HG02759 (cell line): ENCODE results near the gene NMUR1.

ENCODE experiments used
- ATAC-seq: cut with Tn5 transposase; IDR thresholded peaks from one replicate; pipeline ENCODE4 v1.9.1; 2021; ENCODE audit warnings: mild to moderate bottlenecking, moderate library complexity; ENCODE audit not compliant: unreplicated experiment

Gene NMUR1

GRCh38 chr2:231526341-231527090, 3.7 kb downstream of the NMUR1 start:
- no peak for ATAC-seq

- ATAC-seq = no peak
These were observed 4.7 kb downstream of the NMUR1 start for GRCh38 chr2:231525248-231526163.

GRCh38 chr2:231524477-231525247, 5.6 kb downstream of the NMUR1 start:
- ATAC-seq = no peak

- no peak for ATAC-seq
These were observed 6.6 kb downstream of the NMUR1 start for GRCh38 chr2:231523451-231524285.

- ATAC-seq = no peak
These were observed 7.6 kb downstream of the NMUR1 start for GRCh38 chr2:231522418-231523180.

GRCh38 chr2:231521443-231521842, 8.8 kb downstream of the NMUR1 start:
- no peak for ATAC-seq

DNA sequence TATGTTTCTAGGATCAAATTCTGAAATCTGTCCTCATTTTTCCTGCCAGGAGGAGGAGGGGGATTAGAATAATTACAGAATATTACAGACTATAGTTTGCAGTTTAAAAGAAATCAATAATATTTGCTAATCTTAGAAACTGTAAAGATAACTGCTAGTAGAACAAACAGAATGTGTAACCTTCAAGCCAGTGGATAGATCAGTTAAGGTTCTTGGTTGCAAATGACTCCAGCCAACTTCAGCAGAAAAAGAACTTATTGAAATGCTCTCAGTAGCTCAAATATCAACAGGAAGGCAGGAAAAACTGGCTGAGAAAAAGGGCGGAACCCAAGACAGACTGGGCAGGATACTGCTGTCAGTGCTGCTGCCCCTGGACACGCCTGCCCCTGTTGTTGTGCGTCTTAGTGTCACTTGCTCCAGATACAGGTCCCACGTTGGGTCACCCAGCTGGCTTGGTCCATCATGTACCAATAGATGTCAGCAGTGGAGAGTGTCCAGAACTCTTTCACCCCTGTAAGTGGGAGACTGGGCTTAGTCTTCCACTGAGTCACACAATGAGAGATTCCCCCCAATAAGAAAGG, 10.2 kb downstream of the NMUR1 start:
- ATAC-seq = no peak

DNA sequence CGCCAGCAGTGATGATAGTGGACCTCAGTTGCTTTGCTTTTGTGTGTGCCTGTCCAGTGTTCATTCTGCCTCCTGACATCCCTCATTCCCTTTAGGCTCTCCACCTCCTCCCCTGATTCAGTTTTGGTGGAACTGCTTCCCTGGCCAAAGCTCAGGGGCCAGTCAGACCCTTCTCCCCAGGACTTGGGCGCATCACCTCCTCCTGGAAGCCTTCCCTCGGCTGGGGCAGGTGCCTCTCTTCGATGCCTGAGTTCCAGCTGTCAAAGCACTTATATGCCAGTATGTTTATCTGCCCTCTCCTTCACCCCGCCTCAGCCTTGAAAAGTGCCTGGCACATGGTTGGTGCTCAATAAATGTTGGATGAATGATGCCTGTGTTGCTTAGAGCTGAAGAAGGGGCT, 11.5 kb downstream of the NMUR1 start:
- ATAC-seq = no peak

- no peak for ATAC-seq
These were observed 14.6 kb downstream of the NMUR1 start for GRCh38 chr2:231515603-231516002.

DNA sequence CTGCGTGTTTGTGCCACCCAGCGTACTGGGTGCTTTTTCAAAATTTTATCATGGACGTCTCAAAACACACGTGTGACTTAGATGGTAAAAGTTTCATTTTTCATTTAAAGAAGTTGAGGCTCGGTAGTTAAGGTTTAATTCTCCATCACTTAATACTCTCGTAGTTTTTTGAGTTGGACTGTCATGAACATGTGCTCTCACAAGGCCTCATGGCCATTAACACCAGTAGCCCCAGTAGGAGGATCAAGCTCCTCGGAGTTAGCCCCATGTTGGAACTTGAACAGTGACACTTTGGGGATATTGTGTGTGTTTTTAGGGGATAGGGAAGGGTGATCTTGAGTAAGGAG, 15.3 kb downstream of the NMUR1 start:
- peak; percentile 3 for ATAC-seq

DNA sequence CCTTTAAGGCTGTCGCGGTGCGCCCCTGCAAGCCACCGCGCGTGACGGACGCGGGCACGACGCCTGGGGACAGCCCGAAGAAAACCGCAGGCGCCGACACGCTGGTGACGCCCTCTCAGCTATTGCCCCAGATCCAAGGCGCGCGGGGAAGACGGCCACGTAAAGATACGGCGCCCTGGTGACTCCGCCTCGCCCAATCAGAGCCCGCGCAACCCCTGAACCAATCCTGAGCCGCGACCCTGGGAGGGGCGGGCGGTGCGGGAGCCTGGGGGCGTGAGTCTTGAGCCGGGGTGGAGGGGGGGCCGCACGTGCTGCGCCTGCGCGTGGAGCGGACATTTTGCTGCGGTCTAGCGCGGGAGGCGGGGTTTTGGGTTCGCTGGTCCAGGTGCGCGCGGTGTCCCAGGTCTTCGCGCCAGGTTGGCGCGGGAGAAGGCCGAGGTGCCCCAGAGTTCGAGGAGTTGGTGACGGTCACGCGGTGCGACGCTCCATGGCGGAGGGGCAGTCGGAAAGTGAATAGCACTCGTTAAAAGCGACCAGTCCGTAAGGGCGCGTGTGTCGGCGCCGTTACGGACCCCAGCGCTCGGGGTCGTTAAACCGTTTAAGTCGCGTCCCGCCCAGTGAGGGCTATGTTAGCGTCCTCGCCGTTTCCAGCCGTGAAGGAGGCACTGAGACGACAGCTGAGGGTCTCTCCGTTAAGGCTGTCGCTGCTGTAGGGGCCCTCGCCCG, 15.9 kb downstream of the NMUR1 start:
- ATAC-seq = peak; percentile 99

DNA sequence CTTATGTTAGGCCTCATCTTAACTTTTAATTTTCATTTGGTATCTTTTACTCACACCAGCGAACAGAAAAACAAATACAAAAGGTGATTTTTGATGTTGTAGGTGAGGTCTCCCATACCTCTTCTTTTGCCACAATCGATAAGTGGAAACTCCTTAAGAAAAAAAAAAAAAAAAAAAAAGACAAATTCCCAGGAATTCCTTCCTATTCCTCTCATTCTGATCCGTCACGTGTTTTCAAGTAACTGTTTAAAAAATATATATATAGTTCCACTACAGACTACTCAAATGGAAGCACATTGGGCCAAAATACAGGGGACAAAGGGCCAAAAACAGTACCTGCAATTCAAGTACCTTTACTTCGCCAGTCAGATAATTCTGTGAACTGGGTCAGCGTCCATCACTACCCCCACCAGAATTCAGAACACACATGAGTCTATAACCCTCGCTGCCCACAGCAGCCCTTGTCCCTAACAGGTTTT, 16.5 kb downstream of the NMUR1 start:
- no peak for ATAC-seq

DNA sequence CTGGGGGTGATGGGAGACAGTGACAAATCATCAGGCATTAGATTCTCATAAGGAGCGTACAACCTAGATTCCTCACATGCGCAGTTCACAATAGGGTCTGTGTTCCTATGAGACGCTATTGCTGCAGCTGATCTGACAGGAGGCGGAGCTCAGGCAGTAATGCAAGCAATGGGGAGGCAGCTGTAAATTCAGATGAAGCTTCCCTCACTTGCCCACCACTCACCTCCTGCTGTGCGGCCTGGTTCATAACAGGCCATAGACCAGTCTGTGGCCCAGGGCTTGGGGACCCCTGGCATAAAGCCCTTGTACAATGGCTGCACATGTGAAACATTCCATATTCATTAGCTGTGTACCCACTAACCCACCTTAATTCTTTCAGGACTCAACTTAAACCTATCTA, 18.0 kb downstream of the NMUR1 start:
- no peak for ATAC-seq

DNA sequence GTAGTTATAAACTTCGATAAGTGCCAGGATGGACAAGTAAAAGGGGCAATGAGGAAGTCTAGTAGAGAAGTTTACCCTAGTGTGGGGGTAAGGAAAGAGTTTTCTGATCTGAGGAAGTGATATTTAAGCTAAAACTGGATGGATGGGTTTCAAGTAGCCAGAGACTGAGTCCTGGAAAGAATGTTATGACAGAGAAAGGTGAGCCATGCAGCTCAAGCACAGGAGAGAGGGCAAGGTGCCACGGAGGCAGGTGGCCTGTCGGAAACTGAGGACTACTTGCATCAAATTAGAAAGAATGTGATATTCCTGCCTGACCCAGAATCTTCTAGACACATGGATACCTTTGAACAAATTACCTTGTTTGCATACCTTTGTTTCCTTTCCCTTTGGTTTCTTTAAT, 26.5 kb downstream of the NMUR1 start:
- ATAC-seq = no peak

GRCh38 chr2:231502596-231502995, 27.6 kb downstream of the NMUR1 start:
- ATAC-seq = no peak

DNA sequence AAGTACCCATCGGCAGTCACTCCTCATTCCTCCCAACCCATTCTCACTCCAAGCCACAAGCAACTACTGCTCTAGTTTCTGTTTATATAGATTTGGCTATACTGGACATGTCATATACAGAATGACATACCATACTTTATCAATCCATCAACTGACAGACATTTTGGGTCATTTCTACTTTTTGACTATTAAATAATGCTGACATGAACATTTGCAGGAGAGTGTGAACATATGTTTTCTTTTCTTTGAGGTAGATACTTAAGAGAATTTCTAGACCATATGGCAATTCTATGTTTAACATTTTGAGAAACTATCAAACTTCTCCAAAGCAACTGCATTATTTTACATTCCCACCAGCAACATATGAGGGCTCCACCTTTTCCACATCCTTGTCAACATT, 32.6 kb downstream of the NMUR1 start:
- ATAC-seq = no peak

GRCh38 chr2:231494669-231495068, 35.6 kb downstream of the NMUR1 start:
- no peak for ATAC-seq

- no peak for ATAC-seq
These were observed 39.4 kb downstream of the NMUR1 start for GRCh38 chr2:231490801-231491200.

DNA sequence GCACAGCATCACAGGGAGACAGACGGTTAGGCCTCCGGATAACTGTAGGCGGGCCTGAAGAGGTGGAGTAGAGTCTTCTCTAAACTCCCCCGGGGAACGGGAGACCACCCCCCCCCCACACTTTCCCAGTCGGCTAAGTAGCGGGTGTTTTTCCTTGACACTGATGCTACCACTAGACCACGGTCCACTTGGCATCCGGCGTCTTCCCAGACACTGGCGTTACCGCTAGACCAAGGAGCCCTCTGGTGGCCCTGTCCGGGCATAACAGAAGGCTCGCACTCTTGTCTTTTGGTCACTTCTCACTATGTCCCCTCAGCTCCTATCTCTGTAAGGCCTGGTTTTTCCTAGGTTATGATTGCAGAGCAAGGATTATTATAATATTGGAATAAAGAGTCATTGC, 40.3 kb downstream of the NMUR1 start:
- ATAC-seq = no peak
